H1 (cell line): ENCODE measurements around the gene GGN. TPM values are rescaled to one million over a fixed set of nuclear protein-coding genes. Genes with fewer than 3 reads are reported as not detected.

Source experiments
- ASH2L ChIP-seq: fragments of 200-600, 300-600 bp; sonication (generic); IDR thresholded peaks from one replicate; pipeline ENCODE4 v1.7.1; 2017; ENCODE audit warnings: low read length
- polyA plus RNA-seq, 7 experiments: library from polyadenylated mRNA; depleted of rRNA in 3 of 7; stranded (reverse) in 5 of 7; unstranded in 2 of 7; fragments of >200 nt in 5 of 7; fragments of 200-250 nt in 2 of 7; gene quantifications; 1 replicate in 5 of 7; 2 replicates in 1 of 7; 4 replicates in 1 of 7; pipeline versions ENCODE4 v1.2.1 to v1.2.3, GENCODE V29; 2011 to 2013; ENCODE audit warnings: missing spikeins in 2 of 7, mixed read lengths in 2 of 7
- total RNA-seq: library from RNA; stranded (reverse); fragmentation: NEBNext Ultra II Directional; extraction: Animal tissue kit (Norgen Biotek cat#: 25700); gene quantifications from 2 replicates; pipeline ENCODE4 v1.2.1, GENCODE V29; 2021

The GGN gene
- total and polyA plus RNA-seq, 2 of the 8 experiments (the other 6 are each of a cell fraction or from before 2014, with no cell fraction given): 0.47 to 1.2 TPM

DNA sequence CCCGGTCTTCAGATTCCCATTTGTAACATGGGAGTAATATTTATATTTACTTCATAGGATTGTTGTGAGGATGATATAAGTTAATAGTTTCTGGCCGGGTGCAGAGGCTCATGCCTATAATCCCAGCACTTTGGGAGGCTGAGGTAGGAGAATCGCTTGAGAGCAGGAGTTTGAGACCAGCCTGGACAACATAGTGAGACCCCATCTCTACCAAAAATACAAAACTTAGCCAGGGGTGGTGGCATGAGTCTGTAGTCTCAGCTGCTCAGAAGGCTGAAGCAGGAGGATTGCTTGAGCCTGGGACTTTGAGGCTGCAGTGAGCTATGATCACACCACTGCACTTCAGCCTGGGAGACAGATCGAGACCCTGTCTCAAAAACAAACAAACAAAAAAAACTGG lies 41.0 kb downstream of the GGN start (continued):
- no peak for TF ChIP-seq ASH2L
